Measurements from ENCODE around the gene MYBBP1A. TPM values are rescaled to one million over a fixed set of nuclear protein-coding genes. Genes with fewer than 3 reads are reported as not detected.

The MYBBP1A gene
- total and polyA plus RNA-seq, 2 of the 4 experiments (the other 2 are of a cell fraction) = 22.6 to 45.9 TPM

- no peak overlapping the region for H2BK5ac ChIP-seq (ENCODE audit: low read depth, low read length, poor library complexity, severe bottlenecking)
- no peak overlapping the region for H4K91ac ChIP-seq (ENCODE audit: insufficient read depth, low read depth, low read length)
- ChIA-PET CTCF (no interaction called here), POLR2A (ENCODE audit: unreplicated experiment) (no interaction called here)
- no peak overlapping the region for H2AK9ac ChIP-seq (replicated peaks; ENCODE audit: low read depth, low read length, poor library complexity)
- no peak overlapping the region for H3K4me2 ChIP-seq (ENCODE audit: low read depth, low read length)
- dilution Hi-C loops (cut with HindIII; ENCODE audit: low sequenced_read_pairs, unreplicated experiment) (no loop called here), intact Hi-C loops (cut with micrococcal nuclease) (no loop called here), in situ Hi-C loops (cut with MboI; ENCODE audit: low sequenced_read_pairs) (loop anchor here (10.0 kb wide), 1 partner anchor 310 kb away; no protein-coding TSS in a partner anchor)
- no peak overlapping the region for H3K23ac ChIP-seq (ENCODE audit: low read depth, low read length)
- H3K9me3 ChIP-seq (ENCODE audit: control insufficient read depth, insufficient read depth, low read length) = no peaks in the 10 kb centered on the region
- H4K20me1 ChIP-seq (ENCODE audit: insufficient read depth, low read length) = no peaks in the 10 kb centered on the region
- no peaks in the 10 kb centered on the region for H3K79me1 ChIP-seq (ENCODE audit: low read depth in 1 of 2, low read length in 2 of 2)
- H3K4me1 ChIP-seq (ENCODE audit: control insufficient read depth, insufficient read depth, low read length) = peaks cover 1% of the 10 kb centered on the region; the same call in 1 of the 2 replicates
- TF ChIP-seq RAD21 (IDR thresholded peaks at IDR 0.05; ENCODE audit: low read length) (no peak), RFX5 (IDR thresholded peaks at IDR 0.05; ENCODE audit: low read depth, low read length) (no peak), RCOR1 (IDR thresholded peaks at IDR 0.05; ENCODE audit: insufficient replicate concordance, low read length) (no peak), POLR2A (IDR thresholded peaks at IDR 0.05; ENCODE audit: low read depth, low read length) (no peak), BHLHE40 (IDR thresholded peaks at IDR 0.05; ENCODE audit: low read depth, low read length) (no peak), NFE2L2 (IDR thresholded peaks at IDR 0.05; ENCODE audit: low read depth, low read length) (no peak), MAFK (IDR thresholded peaks at IDR 0.05; ENCODE audit: low read depth, low read length) (no peak), MXI1 (IDR thresholded peaks at IDR 0.05; ENCODE audit: borderline replicate concordance, low read depth, low read length) (no peak), FOS (IDR thresholded peaks at IDR 0.05; ENCODE audit: low read depth, low read length) (no peak), USF2 (IDR thresholded peaks at IDR 0.05; ENCODE audit: low read depth, low read length) (no peak), CTCF (conservative IDR thresholded peaks at IDR 0.05; ENCODE audit: low read depth, low read length) (no peak), SMC3 (IDR thresholded peaks at IDR 0.05; ENCODE audit: low read depth, low read length) (no peak), CHD1 (IDR thresholded peaks at IDR 0.05; ENCODE audit: low read depth, low read length) (no peak), ELK1 (IDR thresholded peaks at IDR 0.05; ENCODE audit: borderline replicate concordance, low read depth, low read length) (no peak)
- H3K18ac ChIP-seq (ENCODE audit: low read depth, low read length) = no peak overlapping the region
- no peak overlapping the region for H2BK120ac ChIP-seq (ENCODE audit: low read depth, low read length)
- H2AFZ ChIP-seq (replicated peaks; ENCODE audit: low read length, poor library complexity) = no peak overlapping the region
- no peak overlapping the region for H3K4ac ChIP-seq (ENCODE audit: low read depth, low read length)
- no peak overlapping the region for H3K4me3 ChIP-seq (ENCODE audit: insufficient read depth, low read depth, low read length)
- no peak overlapping the region for H3K27ac ChIP-seq (ENCODE audit: insufficient read depth, low read length)
- BruUV-seq (replicated peaks) = no TSS peak
- no peak overlapping the region for H3K56ac ChIP-seq (ENCODE audit: extremely low read depth, insufficient read depth, low read length)
- H2AK5ac ChIP-seq (ENCODE audit: low read depth, low read length) = no peak overlapping the region
- ATAC-seq (ENCODE audit: low read depth) (no peak), DNase-seq (no peak)
- H4K5ac ChIP-seq (ENCODE audit: low read depth, low read length) = no peak overlapping the region
- H3K9me1 ChIP-seq (ENCODE audit: insufficient read depth, low read length) = no peaks in the 10 kb centered on the region
- 89% methylated on average over 3 of the region's 9 CpGs; no CpG with 5 or more reads in 1 of the 2 experiments for WGBS, 2 experiments (ENCODE audit: extremely low coverage in 2 of 2, insufficient read length in 1 of 2)
- no peak overlapping the region for H3K14ac ChIP-seq (replicated peaks; ENCODE audit: low read depth, low read length)
- no peak overlapping the region for H3K9ac ChIP-seq (ENCODE audit: low read depth, low read length)
- no peak overlapping the region for H4K8ac ChIP-seq (ENCODE audit: low read depth in 2 of 2, low read length in 2 of 2)
- peaks cover 42% of the 10 kb centered on the region for H3K27me3 ChIP-seq (ENCODE audit: control insufficient read depth, insufficient read depth, low read length)
- H3K36me3 ChIP-seq (ENCODE audit: control insufficient read depth, insufficient read depth, low read length) = no peaks in the 10 kb centered on the region
- no peak overlapping the region for H2BK20ac ChIP-seq (ENCODE audit: low read depth, low read length)
- H2BK15ac ChIP-seq (ENCODE audit: low read depth, low read length) = no peak overlapping the region
Measured at GRCh38 chr17:4574448-4575045, 19.4 kb upstream of the MYBBP1A start.
